HG03095 (cell line): Measurements from ENCODE around the gene DNAJB8.

Experiments used
- ATAC-seq: cut with Tn5 transposase; IDR thresholded peaks from one replicate; pipeline ENCODE4 v1.9.1; 2021; ENCODE audit warnings: moderate library complexity; ENCODE audit not compliant: unreplicated experiment

The DNAJB8 gene

GRCh38 chr3:128449111-128449638 is 17.5 kb downstream of the DNAJB8 start:
- ATAC-seq = no peak

DNA sequence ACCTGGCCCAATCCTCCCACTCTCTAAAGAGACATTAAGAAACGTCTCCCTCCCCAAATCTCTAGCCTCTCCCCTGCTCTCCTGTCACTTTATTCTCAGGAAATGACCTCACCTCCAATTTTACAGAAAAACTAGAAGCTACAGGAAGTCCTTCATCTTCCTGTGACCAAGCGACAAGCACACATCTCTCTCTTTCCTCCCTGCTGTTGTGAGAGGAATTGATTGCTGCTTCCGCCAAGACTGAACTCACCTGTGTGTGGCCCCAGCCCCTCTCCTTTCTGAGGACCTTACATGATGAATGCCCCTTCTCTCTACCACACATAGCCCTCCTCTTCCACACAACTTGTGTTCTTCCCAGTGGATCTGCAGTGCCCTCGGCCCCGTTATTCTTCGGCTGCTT is 18.2 kb downstream of the DNAJB8 start:
- no peak for ATAC-seq

DNA sequence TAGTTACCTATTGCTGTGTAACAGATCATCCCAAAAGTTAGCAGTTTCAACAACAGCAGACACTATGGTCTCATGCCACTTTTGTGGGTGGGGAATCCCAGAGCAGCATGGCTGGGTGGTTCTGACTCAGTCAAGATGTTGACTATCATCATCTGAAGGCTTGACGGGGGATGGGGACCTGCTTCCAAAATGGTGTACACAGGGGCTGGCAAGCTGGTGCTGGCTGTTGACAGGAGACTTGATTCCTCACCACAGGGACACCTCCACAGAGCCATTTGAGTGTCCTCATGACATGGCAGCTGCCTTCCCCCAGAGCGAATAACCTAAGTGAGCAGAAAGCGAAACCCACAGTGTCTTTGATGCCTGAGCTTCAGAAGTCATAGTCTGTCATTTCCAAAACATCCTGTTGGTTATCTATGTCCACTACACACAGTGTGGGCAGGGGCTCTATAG is 19.1 kb downstream of the DNAJB8 start:
- ATAC-seq = no peak

- ATAC-seq = no peak
Measured at GRCh38 chr3:128446821-128447220, 19.9 kb downstream of the DNAJB8 start.

DNA sequence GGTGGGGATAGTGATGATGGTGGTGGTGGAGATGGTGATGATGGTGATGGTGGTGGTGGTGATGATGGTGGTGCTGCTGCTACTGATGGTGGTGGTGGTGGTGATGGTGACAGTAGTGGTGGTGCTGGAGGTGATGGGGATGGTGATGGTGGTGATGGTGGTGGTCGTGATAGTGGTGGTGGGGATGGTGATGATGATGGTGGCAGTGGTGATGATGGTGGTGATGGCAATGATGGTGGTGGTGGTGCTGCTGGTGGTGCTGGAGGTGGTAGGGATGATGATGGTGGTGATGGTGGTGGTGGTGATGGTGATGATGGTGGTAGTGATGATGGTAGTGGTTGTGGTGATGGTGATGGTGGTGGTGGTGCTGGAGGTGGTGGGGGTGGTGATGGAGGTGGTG is 21.3 kb downstream of the DNAJB8 start:
- no peak for ATAC-seq

DNA sequence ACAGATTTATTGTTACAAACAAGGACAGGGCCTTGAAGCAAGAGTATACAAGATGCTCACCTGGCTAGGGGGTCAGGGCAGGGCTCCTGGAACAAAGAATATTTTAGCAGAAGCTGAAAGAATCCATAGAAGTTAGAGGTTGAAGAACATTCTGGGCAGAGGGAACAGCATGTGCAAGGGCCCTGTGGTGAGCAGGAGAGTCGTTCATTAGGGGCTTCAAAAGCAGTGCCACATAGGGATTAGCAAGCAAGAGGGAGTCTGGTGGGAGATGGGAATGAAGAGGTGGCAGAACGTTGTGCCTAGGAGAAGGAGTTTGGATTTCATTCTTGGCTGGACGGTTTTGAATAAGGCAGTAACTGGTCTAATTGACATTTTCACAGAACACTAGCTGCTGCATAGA is 22.9 kb downstream of the DNAJB8 start:
- no peak for ATAC-seq

DNA sequence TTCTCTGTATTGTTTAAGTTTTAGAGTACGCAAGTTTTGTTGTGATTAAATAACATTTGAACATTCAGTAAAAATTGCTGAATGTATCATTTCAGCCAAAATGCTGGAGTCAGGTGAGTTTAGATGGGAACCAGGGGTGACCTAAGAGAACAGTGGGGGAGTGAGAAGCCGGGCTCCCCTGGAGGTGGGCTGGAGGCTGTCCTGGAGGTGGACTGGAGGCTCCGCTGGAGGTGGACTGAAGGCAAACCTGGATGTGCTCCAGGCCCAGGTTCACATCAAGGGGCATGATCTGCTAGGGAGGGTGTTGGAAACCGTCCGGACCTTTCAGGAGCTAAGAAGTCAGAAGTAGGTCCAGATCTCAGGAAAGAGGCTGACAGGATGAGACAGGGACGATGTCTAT is 23.7 kb downstream of the DNAJB8 start:
- no peak for ATAC-seq

DNA sequence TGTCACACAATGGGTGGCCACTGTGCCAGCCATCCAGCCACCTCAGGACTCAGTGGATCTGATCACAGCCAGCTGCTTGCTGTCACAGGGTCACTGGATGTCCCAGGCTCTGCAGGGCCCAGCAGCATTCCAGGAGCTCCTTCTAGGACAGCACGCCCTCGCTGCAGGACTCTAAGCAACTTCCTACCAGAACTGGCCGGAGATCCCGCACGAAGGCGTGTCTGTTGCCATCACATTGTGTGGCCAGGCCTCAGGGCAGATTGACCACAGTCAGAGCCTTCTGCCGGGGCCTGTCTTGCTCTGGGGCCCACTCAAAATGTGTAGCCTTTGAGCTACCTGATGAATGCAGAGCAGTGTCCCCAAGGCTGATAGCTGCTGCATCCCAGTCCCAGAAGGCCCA is 24.6 kb downstream of the DNAJB8 start:
- ATAC-seq = no peak

- ATAC-seq = no peak
Measured at GRCh38 chr3:128439226-128439625, 27.5 kb downstream of the DNAJB8 start.

- ATAC-seq = no peak
Measured at GRCh38 chr3:128438488-128439072, 28.1 kb downstream of the DNAJB8 start.

- no peak for ATAC-seq
Measured at GRCh38 chr3:128436214-128436613, 30.5 kb downstream of the DNAJB8 start.

DNA sequence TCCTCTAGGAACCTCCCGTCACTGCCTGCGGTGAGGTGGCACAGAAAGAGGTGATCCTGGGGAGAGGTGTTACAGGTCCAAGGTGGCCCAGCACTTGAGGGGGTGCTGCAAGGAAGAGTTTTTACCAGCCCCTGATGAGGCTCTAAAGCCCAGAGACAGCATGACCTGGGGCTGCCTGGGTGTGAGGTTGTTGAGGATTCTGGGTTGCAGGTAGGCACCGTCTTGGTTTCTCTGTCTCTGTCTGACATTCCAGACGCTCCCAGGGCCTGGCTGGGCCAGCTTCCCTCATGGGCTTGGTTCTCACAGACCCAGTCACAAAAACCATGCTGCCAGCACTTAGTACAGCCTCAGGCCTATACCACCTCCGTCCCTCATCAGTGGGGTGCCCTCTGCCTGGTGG is 31.1 kb downstream of the DNAJB8 start:
- ATAC-seq = no peak

DNA sequence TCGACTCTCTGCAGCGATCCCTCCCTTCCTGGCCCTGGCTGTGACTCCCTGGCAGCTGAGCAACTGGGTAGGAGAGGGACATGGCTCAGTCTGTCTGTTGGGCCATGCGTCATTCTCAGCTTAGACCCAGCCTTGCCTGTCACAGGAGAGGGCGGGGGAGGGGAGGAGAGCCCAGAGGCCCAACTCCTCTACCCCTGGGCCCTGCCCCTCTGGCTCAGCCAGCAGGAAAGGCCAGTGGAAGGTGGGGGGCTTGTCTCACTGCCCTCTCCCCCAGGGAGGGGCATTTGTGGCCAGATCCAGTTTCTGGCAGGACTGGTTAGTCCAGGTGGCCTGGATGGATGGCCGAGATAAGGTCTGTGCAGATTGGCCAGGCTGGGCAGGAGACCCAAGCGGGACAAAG is 31.6 kb downstream of the DNAJB8 start:
- no peak for ATAC-seq

DNA sequence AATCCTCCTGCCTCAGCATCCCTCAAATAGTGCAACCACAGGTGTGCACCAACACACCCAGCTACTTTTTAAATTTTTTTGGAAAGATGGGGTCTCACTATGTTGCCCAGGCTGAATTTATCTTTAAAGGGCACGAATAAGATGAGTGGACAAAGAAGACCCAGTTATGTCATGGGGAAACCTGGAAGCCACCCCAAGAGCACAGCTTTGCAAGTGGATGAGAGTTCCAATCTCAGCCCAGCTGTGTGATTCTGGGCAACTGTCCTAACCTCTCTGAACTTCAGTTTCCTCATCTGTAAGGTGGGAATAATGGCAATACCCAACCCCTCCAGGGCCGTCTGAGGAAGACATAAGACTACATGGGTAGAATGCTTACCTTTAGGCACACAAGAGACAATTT is 32.2 kb downstream of the DNAJB8 start:
- no peak for ATAC-seq

DNA sequence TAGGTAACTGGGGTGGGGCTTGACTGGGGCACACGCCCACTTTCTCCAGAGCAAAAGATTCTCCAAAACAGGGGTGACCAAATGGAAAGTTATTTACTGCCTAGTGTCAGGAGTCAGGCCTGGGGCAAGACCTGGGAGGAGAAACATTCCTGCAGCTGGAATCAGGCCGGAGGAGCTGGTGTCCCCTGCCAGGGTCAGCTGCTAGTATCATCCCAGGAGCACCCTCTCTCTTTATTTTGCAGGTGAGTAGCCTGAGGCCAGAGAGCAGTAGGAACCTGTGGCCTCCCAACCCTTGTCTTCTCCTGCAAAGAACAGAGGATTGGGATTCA is 32.9 kb downstream of the DNAJB8 start:
- ATAC-seq = no peak

DNA sequence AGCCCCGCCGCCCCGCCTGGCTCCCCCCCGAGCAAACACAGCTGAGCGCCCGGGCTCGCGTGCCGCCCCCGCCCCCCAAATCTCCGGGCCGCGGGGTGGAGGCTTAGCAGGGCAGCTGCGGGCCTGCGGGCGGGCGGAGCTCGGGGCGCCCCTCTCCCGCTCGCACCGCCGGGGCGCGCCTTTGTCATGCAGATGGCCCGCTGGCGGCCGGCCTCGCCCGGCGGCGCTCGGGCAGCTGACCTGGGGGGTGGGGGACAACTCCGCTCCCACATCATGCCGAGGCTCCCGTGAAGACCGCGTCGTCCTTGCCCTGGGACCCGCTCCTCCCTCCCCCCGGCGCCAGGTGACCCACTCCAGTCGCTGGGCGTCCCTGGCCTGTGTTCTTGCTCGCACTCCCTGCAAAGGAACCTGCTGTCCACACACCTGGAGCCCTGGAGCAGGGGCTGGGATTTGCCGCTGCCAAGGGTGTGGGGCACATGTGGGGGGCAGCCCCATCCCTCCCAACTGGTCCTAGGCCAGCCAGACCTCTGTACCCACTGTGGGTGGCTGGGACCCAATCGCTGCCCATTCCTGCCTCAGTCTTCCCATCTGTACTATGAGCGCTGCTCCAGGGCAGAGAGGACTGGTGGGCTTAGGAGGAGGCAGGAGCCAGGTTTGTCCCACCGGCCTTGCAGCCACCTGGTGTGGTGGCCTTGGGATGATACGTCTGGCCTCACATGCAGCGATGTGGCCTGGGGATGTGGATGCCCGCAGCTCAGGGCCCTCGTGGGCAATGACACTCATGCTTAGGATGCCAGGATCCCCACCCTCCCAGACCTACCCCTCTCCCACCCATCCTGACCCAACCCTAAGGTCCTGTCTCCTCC is 33.5 kb downstream of the DNAJB8 start:
- ATAC-seq = no peak

DNA sequence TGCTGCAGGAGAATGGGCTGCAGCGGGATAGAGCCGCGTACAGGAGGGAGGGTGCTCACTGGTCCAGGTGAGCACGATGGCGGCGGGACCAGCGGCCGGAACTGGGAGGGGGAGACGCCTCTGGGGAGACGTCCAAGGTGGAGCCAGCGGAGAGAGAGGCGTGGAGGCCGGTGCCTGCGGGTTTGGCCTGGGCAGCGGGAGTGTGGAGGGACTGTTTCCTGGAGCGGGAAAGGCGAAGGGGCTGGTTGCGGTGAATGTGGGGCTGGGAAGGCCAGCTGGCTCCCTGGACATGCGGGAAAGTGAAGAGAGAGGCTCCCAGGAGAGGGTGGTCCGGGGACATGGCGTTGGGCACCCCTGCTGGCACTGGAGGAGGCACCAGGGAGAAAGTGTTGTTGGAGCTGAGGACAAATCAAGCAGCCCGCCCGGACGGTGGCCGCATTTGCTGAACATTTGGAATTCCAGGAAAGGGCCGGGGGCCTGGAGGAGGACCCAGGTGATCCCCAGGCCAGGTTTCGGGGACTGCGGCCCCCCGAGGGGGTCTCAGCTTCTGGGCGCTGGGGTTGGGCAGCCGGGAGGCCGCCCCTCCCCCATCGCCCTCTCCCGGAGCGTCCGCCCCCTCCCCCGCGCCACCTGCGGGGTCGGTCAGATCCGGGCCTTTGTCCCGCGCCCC is 34.3 kb downstream of the DNAJB8 start:
- no peak for ATAC-seq

- ATAC-seq = no peak
Measured at GRCh38 chr3:128431803-128432300, 34.8 kb downstream of the DNAJB8 start.

GRCh38 chr3:128430731-128431130 is 36.0 kb downstream of the DNAJB8 start:
- ATAC-seq = no peak

DNA sequence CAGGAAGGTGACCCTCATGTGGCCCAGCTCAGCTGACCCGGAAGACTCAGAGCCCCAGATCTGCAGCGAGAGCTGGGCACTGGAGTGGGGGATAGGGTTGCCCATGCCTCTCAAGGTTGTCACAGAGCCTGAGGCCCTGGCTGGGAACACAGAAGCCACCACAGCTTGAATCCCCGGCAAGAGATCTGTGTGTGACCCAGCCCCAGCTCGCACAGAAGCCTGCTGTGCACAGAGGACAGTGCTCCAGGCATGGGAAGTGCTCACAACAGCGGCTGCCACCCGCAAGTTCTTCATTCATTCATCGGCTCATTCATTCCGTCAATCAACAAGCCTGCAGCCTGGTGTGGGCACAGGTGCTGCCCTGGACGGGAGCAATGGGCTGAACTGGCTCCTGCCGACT is 36.4 kb downstream of the DNAJB8 start:
- ATAC-seq = no peak

DNA sequence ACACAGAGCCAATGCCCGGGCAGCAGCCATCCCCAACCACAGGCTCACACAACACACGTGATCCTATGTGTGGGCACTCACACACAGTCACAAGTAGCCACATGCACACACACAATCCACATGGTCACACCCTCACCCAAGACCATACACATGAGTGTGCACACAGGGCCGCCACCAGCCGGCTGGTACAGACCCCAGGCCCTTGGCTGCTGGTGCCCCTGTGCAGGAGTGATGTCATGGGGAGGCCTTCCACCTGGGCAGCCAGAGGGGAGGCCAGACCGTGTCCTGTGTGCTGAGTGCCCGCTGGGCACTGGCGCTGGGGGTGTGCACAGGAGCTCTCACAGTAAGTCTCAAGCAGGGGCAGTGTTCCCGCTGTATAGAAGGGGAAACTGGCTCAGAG is 36.9 kb downstream of the DNAJB8 start:
- ATAC-seq = no peak

GRCh38 chr3:128429275-128429674 is 37.4 kb downstream of the DNAJB8 start:
- ATAC-seq = no peak
